ENCODE data around the gene PRKN. TPM values are rescaled to one million over a fixed set of nuclear protein-coding genes. Genes with fewer than 3 reads are reported as not detected.

PRKN gene
- total RNA-seq, 1 donor from 2014 or later, result 1.3 TPM

DNA sequence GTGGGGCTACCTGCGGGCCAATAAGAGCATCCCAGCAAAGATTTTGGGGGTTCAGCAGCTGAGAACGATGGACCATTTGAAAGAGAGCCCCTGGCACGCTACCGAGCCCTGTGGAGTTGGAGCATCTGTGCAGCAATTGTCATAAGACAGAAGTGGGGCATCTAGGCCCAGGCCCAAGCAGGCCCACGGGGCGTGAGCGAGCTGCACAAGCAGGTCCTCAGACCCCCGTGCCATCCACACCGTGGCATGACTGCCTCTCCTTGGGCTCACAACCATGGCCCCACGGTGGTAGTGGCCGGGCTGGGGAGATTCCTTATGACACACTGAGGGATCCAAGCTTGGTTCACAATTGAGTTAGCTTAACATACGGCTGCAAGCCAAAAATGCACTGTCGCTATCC is 1350.5 kb downstream of the PRKN start:
- Histone ChIP-seq H3K79me2 (ENCODE audit: insufficient read depth, low read length) (no peaks in the 10 kb centered on the region), H2AFZ (ENCODE audit: low read depth, low read length) (no peak overlapping the region), H3K4me3 (ENCODE audit: insufficient read depth, low read depth, low read length) (no peak overlapping the region), H3K36me3 (ENCODE audit: insufficient read depth, low read length) (no peaks in the 10 kb centered on the region), H3K4me2 (ENCODE audit: low read length) (no peak overlapping the region), H3K4me1 (ENCODE audit: insufficient read depth, low read length) (peaks cover 13% of the 10 kb centered on the region), H3K27ac (ENCODE audit: low read depth, low read length) (no peak overlapping the region), H3K9ac (ENCODE audit: low read length) (no peak overlapping the region), H3K27me3 (ENCODE audit: insufficient read depth, low read length) (no peaks in the 10 kb centered on the region), H4K20me1 (ENCODE audit: insufficient read depth, low read length) (no peaks in the 10 kb centered on the region), H3K9me3 (ENCODE audit: insufficient read depth, low read depth, low read length) (no peaks in the 10 kb centered on the region)
- Mint-ChIP-seq H3K27me3 (ENCODE audit: low read depth, unreplicated experiment) (peaks cover 13% of the 10 kb centered on the region), H3K36me3 (ENCODE audit: low read depth, unreplicated experiment) (no peaks in the 10 kb centered on the region), H3K4me3 (ENCODE audit: unreplicated experiment) (no peak overlapping the region), H3K9me3 (ENCODE audit: unreplicated experiment) (no peaks in the 10 kb centered on the region), H3K27ac (ENCODE audit: unreplicated experiment) (no peak overlapping the region), H3K4me1 (ENCODE audit: low read depth, unreplicated experiment) (peaks cover 3% of the 10 kb centered on the region)
- DNase-seq (ENCODE audit: low read depth) (no peak), FAIRE-seq (no peak)
- TF ChIP-seq, protein P1, sequence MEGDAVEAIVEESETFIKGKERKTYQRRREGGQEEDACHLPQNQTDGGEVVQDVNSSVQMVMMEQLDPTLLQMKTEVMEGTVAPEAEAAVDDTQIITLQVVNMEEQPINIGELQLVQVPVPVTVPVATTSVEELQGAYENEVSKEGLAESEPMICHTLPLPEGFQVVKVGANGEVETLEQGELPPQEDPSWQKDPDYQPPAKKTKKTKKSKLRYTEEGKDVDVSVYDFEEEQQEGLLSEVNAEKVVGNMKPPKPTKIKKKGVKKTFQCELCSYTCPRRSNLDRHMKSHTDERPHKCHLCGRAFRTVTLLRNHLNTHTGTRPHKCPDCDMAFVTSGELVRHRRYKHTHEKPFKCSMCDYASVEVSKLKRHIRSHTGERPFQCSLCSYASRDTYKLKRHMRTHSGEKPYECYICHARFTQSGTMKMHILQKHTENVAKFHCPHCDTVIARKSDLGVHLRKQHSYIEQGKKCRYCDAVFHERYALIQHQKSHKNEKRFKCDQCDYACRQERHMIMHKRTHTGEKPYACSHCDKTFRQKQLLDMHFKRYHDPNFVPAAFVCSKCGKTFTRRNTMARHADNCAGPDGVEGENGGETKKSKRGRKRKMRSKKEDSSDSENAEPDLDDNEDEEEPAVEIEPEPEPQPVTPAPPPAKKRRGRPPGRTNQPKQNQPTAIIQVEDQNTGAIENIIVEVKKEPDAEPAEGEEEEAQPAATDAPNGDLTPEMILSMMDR (IDR thresholded peaks at IDR 0.05; ENCODE audit: insufficient read depth, low read depth, low read length), result no peak
- no peak for TF ChIP-seq EZH2 (IDR thresholded peaks at IDR 0.05; ENCODE audit: insufficient read depth, low read length)

DNA sequence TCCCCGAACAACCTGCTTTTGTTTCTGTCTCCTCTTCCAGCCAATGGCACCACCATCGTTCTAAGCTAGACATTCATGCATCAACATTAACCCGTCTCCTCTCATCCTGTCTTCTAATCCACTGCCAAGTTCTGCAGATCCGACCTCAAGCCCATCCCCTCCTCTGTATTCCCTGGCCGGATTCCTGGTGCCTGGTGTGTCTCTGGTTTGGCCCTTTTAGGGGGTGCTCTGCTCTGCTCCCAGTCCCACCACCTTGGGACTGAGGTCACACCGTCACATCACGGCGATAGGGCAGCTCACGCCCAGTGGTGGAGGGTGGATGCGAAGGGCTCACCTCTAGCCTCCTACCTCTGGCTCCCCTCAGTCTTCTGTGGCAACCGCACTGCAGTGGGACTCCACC is 1351.2 kb downstream of the PRKN start:
- H3K79me2 ChIP-seq (ENCODE audit: insufficient read depth, low read length), result no peaks in the 10 kb centered on the region
- no peak overlapping the region for H3K27ac Mint-ChIP-seq (ENCODE audit: unreplicated experiment)
- no peak overlapping the region for H3K4me2 ChIP-seq (ENCODE audit: low read length)
- peaks cover 13% of the 10 kb centered on the region for H3K4me1 ChIP-seq (ENCODE audit: insufficient read depth, low read length)
- no peak overlapping the region for H3K27ac ChIP-seq (ENCODE audit: low read depth, low read length)
- H3K9me3 ChIP-seq (ENCODE audit: insufficient read depth, low read depth, low read length), result no peaks in the 10 kb centered on the region
- TF ChIP-seq, protein P1 (IDR thresholded peaks at IDR 0.05; ENCODE audit: insufficient read depth, low read depth, low read length), result no peak
- no peak for TF ChIP-seq EZH2 (IDR thresholded peaks at IDR 0.05; ENCODE audit: insufficient read depth, low read length)
- no peaks in the 10 kb centered on the region for H3K36me3 ChIP-seq (ENCODE audit: insufficient read depth, low read length)
- DNase-seq (ENCODE audit: low read depth) (no peak), FAIRE-seq (no peak)
- no peaks in the 10 kb centered on the region for H3K36me3 Mint-ChIP-seq (ENCODE audit: low read depth, unreplicated experiment)
- peaks cover 13% of the 10 kb centered on the region for H3K27me3 Mint-ChIP-seq (ENCODE audit: low read depth, unreplicated experiment)
- H2AFZ ChIP-seq (ENCODE audit: low read depth, low read length), result no peak overlapping the region
- no peaks in the 10 kb centered on the region for H3K9me3 Mint-ChIP-seq (ENCODE audit: unreplicated experiment)
- H3K4me1 Mint-ChIP-seq (ENCODE audit: low read depth, unreplicated experiment), result peaks cover 3% of the 10 kb centered on the region
- H3K27me3 ChIP-seq (ENCODE audit: insufficient read depth, low read length), result no peaks in the 10 kb centered on the region
- no peaks in the 10 kb centered on the region for H4K20me1 ChIP-seq (ENCODE audit: insufficient read depth, low read length)
- H3K4me3 ChIP-seq (ENCODE audit: insufficient read depth, low read depth, low read length), result no peak overlapping the region
- no peak overlapping the region for H3K9ac ChIP-seq (ENCODE audit: low read length)
- H3K4me3 Mint-ChIP-seq (ENCODE audit: unreplicated experiment), result no peak overlapping the region

DNA sequence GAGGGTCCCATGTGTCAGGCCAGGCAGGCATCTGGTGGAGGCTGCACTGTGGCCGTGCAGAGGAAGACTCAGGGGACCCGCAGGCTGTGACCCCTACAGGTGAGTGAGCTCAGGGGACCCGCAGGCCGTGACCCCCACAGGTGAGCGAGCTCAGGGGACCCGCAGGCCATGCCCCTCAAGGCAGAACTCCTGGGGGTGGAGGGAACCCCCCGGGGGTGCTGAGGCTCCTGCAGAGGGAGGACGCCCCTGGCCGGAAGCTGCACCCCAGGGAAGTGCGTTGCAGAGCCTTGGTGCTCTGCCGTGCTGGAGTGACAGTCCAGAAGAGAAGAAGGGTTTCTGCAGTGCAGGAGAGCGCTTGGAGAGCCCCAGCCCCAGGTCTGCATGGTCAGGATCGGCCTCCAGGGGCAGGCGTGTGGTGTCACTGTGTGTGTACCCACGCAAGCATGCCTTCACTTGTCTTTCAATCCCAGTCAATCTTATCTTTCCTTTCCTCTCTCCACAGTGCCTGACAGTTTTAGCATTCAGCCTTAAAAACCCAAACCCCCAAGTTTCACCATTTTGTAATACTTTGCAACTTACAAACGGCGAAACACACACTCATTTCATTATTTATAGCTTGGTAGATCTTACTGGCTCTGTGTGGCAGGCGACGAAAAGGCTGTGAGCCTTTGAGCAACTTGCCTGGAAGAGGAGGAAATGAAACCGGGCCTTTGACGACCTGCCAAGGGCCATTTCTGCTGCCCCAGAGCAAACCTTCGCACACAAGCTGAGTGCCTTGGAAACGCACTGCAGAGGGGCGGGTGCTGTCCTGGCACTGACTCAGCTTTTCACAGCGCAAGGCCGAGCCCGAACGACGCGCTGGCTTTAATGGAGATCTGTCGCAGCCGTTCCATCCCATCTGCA is 1352.3 kb downstream of the PRKN start:
- H3K4me3 Mint-ChIP-seq (ENCODE audit: unreplicated experiment), result no peak overlapping the region
- peaks cover 3% of the 10 kb centered on the region for H3K4me1 Mint-ChIP-seq (ENCODE audit: low read depth, unreplicated experiment)
- H3K36me3 Mint-ChIP-seq (ENCODE audit: low read depth, unreplicated experiment), result no peaks in the 10 kb centered on the region
- H3K4me2 ChIP-seq (ENCODE audit: low read length), result peak overlapping the region; percentile 86
- no peaks in the 10 kb centered on the region for H4K20me1 ChIP-seq (ENCODE audit: insufficient read depth, low read length)
- peaks cover 13% of the 10 kb centered on the region for H3K27me3 Mint-ChIP-seq (ENCODE audit: low read depth, unreplicated experiment)
- no peaks in the 10 kb centered on the region for H3K36me3 ChIP-seq (ENCODE audit: insufficient read depth, low read length)
- no peaks in the 10 kb centered on the region for H3K79me2 ChIP-seq (ENCODE audit: insufficient read depth, low read length)
- DNase-seq (ENCODE audit: low read depth), result peak; percentile 52
- H3K4me1 ChIP-seq (ENCODE audit: insufficient read depth, low read length), result peaks cover 13% of the 10 kb centered on the region
- no peaks in the 10 kb centered on the region for H3K27me3 ChIP-seq (ENCODE audit: insufficient read depth, low read length)
- no peak overlapping the region for H3K27ac ChIP-seq (ENCODE audit: low read depth, low read length)
- peak overlapping the region; percentile 50 for H3K4me3 ChIP-seq (ENCODE audit: insufficient read depth, low read depth, low read length)
- peak overlapping the region; percentile 61 for H3K9ac ChIP-seq (ENCODE audit: low read length)
- TF ChIP-seq, protein P1 (IDR thresholded peaks at IDR 0.05; ENCODE audit: insufficient read depth, low read depth, low read length), result peak; percentile 25
- no peak for TF ChIP-seq EZH2 (IDR thresholded peaks at IDR 0.05; ENCODE audit: insufficient read depth, low read length)
- H2AFZ ChIP-seq (ENCODE audit: low read depth, low read length), result peak overlapping the region; percentile 81
- no peaks in the 10 kb centered on the region for H3K9me3 Mint-ChIP-seq (ENCODE audit: unreplicated experiment)
- H3K9me3 ChIP-seq (ENCODE audit: insufficient read depth, low read depth, low read length), result no peaks in the 10 kb centered on the region
- H3K27ac Mint-ChIP-seq (ENCODE audit: unreplicated experiment), result no peak overlapping the region
- no peak for FAIRE-seq
